ENCODE results near the gene C17orf67. TPM values are rescaled to one million over a fixed set of nuclear protein-coding genes. Genes with fewer than 3 reads are reported as not detected.

The C17orf67 gene
- total RNA-seq, 1 donor from 2014 or later = 1.4 TPM

GRCh38 chr17:56821847-56822534, 11.7 kb downstream of the C17orf67 start:
- no peak for DNase-seq (ENCODE audit: low spot score)
- Histone ChIP-seq H3K9ac (no peak overlapping the region), H4K20me1 (ENCODE audit: low read depth) (no peaks in the 10 kb centered on the region), H3K4me3 (no peak overlapping the region), H3F3A (ENCODE audit: low read depth) (no peaks in the 10 kb centered on the region), H3K27ac (no peak overlapping the region), H3K79me2 (ENCODE audit: low read depth) (no peaks in the 10 kb centered on the region), H3K4me2 (no peak overlapping the region), H2AFZ (replicated peaks) (no peak overlapping the region), H3K4me1 (no peaks in the 10 kb centered on the region), H3K27me3 (no peaks in the 10 kb centered on the region), H3K9me3 (ENCODE audit: low read depth) (no peaks in the 10 kb centered on the region), H3K36me3 (no peaks in the 10 kb centered on the region)
- no peak for TF ChIP-seq CTCF (IDR thresholded peaks at IDR 0.05)
- TF ChIP-seq EZH2 (IDR thresholded peaks at IDR 0.05) = no peak
- TF ChIP-seq EZH2phosphoT487 (IDR thresholded peaks at IDR 0.05) = no peak
- H3K4me1 Mint-ChIP-seq = peaks cover 6% of the 10 kb centered on the region
- H3K27ac Mint-ChIP-seq = no peak overlapping the region
- H3K4me3 Mint-ChIP-seq = no peak overlapping the region
- H3K9me3 Mint-ChIP-seq = no peaks in the 10 kb centered on the region
- no peaks in the 10 kb centered on the region for H3K27me3 Mint-ChIP-seq (ENCODE audit: insufficient read depth, low read depth)
- H3K36me3 Mint-ChIP-seq = peaks cover 2% of the 10 kb centered on the region

DNA sequence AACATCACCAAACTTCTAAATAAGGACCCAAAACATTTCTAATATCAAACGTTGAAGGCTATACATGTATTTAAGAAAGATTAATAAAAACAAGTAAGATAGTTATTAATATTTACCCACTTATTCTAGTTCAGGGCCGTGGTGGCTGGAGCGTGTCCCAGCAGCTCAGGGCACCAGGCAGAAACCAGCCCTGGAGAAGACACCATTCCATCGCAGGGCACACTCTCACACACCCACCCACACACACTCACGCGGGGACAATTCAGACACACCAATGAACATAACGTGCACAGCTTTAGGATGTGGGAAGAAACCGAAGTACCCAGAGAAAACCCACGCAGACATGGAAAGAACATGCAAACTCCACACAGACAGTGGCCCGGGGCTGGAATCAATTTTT, 13.5 kb downstream of the C17orf67 start:
- no peak overlapping the region for H3K27ac ChIP-seq
- H3K4me3 ChIP-seq = no peak overlapping the region
- Mint-ChIP-seq H3K9me3 (no peaks in the 10 kb centered on the region), H3K27ac (no peak overlapping the region), H3K4me1 (peaks cover 6% of the 10 kb centered on the region), H3K4me3 (no peak overlapping the region), H3K36me3 (peaks cover 2% of the 10 kb centered on the region), H3K27me3 (ENCODE audit: insufficient read depth, low read depth) (no peaks in the 10 kb centered on the region)
- TF ChIP-seq EZH2 (IDR thresholded peaks at IDR 0.05) (no peak), CTCF (IDR thresholded peaks at IDR 0.05) (no peak), EZH2phosphoT487 (IDR thresholded peaks at IDR 0.05) (no peak)
- H3K4me1 ChIP-seq = no peaks in the 10 kb centered on the region
- no peak overlapping the region for H3K4me2 ChIP-seq
- H3K27me3 ChIP-seq = no peaks in the 10 kb centered on the region
- H3K9ac ChIP-seq = no peak overlapping the region
- H3F3A ChIP-seq (ENCODE audit: low read depth) = no peaks in the 10 kb centered on the region
- H3K36me3 ChIP-seq = no peaks in the 10 kb centered on the region
- no peak overlapping the region for H2AFZ ChIP-seq (replicated peaks)
- no peaks in the 10 kb centered on the region for H3K79me2 ChIP-seq (ENCODE audit: low read depth)
- H3K9me3 ChIP-seq (ENCODE audit: low read depth) = no peaks in the 10 kb centered on the region
- no peaks in the 10 kb centered on the region for H4K20me1 ChIP-seq (ENCODE audit: low read depth)
- DNase-seq (ENCODE audit: low spot score) = no peak

DNA sequence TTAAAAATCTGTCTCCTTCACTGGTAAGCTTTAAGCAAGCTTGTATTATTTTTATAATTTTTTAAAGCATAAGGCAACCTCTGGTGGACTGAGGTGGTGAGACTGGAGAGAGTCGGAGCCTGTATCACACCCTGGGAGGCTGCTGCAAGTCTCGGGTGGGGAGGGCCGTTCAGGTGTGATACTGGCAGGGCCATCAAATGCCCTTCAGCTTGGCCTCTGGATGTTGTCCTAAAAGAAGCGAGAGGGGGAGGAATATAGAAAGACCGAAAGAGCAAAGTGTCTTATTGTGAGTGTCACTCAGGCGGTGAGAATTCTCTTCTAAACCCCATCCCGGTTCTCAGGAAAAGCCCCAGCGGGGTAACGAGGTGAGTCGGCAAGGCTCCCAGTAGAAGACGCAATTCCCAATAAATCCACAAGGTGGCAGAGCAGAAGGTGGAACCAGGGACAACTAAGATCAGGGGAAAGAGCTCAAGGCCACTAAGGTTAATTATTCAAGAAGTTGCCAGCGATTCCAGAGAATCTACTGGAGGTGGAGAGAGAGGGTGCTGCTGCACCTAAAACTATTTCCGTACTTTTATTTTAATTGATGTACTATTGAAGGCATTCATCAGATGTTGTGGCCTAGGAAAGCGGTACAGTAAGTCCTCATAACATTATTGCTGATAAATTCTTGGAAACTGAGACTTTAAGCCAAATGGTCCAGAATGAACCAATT, 14.1 kb downstream of the C17orf67 start:
- Histone ChIP-seq H3K36me3 (no peaks in the 10 kb centered on the region), H3K27ac (no peak overlapping the region), H3K27me3 (no peaks in the 10 kb centered on the region), H3K9ac (no peak overlapping the region), H2AFZ (replicated peaks) (no peak overlapping the region), H3K9me3 (ENCODE audit: low read depth) (no peaks in the 10 kb centered on the region), H3K4me2 (no peak overlapping the region), H3K4me3 (no peak overlapping the region), H4K20me1 (ENCODE audit: low read depth) (no peaks in the 10 kb centered on the region), H3F3A (ENCODE audit: low read depth) (no peaks in the 10 kb centered on the region), H3K79me2 (ENCODE audit: low read depth) (no peaks in the 10 kb centered on the region), H3K4me1 (no peaks in the 10 kb centered on the region)
- peak; percentile 85 for DNase-seq (ENCODE audit: low spot score)
- peaks cover 2% of the 10 kb centered on the region for H3K36me3 Mint-ChIP-seq
- H3K27ac Mint-ChIP-seq = no peak overlapping the region
- H3K9me3 Mint-ChIP-seq = no peaks in the 10 kb centered on the region
- H3K27me3 Mint-ChIP-seq (ENCODE audit: insufficient read depth, low read depth) = no peaks in the 10 kb centered on the region
- peak; percentile 80 for TF ChIP-seq CTCF (IDR thresholded peaks at IDR 0.05)
- TF ChIP-seq EZH2 (IDR thresholded peaks at IDR 0.05) = no peak
- no peak for TF ChIP-seq EZH2phosphoT487 (IDR thresholded peaks at IDR 0.05)
- H3K4me1 Mint-ChIP-seq = peaks cover 6% of the 10 kb centered on the region
- H3K4me3 Mint-ChIP-seq = no peak overlapping the region

All from neural progenitor cell (in vitro differentiated cells).